Panc1 (cell line): Measurements from ENCODE around the gene SND1. TPM values are rescaled to one million over a fixed set of nuclear protein-coding genes. Genes with fewer than 3 reads are reported as not detected.
A peak's percentile ranks its signal among the peaks of the same experiment; 100 is the strongest.

ENCODE experiments used
- ATAC-seq: fragments of 200-7000 bp; cut with Tn5 transposase; 2 replicates; pipeline ENCODE4 v1.9.1; 2020; ENCODE audit warnings: mild to moderate bottlenecking, moderate library complexity
- BruUV-seq: library from RNA; stranded (reverse); fragments of 400-500 nt; replicated peaks from 2 replicates; lab custom pipeline; 2021; lab: Mats Ljungman, UMichigan
- CTCF ChIA-PET: fragments of 300-600 bp; sonication (Branson Sonifier 250); formaldehyde crosslinking; loops from one replicate; lab custom pipeline; 2022; ENCODE audit warnings: antibody characterized with exemption; lab: Charles Lee
- POLR2A ChIA-PET: fragments of 300-600 bp; sonication (Branson Sonifier 250); formaldehyde crosslinking; loops from one replicate; lab custom pipeline; 2022; ENCODE audit warnings: antibody characterized with exemption; lab: Charles Lee
- DNase-seq: peaks from one replicate; pipeline ENCODE4 v3.0.0-alpha.2; 2010; ENCODE audit warnings: low read depth, low spot score
- H3K27ac ChIP-seq: 2 replicates; pipeline ENCODE4 v1.5.1; 2011; ENCODE audit warnings: mild to moderate bottlenecking, low read length, inconsistent platforms
- H3K27me3 ChIP-seq: fragments of 200-500 bp; sonication (Bioruptor generic); 2 replicates; pipeline ENCODE4 v1.6.0; 2014; ENCODE audit warnings: low read length, inconsistent platforms; ENCODE audit not compliant: control insufficient read depth, insufficient read depth
- H3K36me3 ChIP-seq: fragments of 200-500 bp; sonication (Bioruptor generic); 2 replicates; pipeline ENCODE4 v1.5.1; 2014; ENCODE audit warnings: inconsistent platforms, mild to moderate bottlenecking, low read length, moderate library complexity; ENCODE audit not compliant: control insufficient read depth, insufficient read depth
- H3K4me1 ChIP-seq: 2 replicates; pipeline ENCODE4 v1.5.1; 2011; ENCODE audit warnings: inconsistent platforms, mild to moderate bottlenecking, low read length, moderate library complexity; ENCODE audit not compliant: control insufficient read depth, insufficient read depth
- H3K4me3 ChIP-seq, 2 experiments: 2 replicates each; pipeline ENCODE4 v1.5.1; 2011 to 2012; ENCODE audit warnings: low read depth in 2 of 2, low read length in 2 of 2, mild to moderate bottlenecking in 2 of 2, inconsistent platforms in 1 of 2, moderate library complexity in 1 of 2
- H3K9me3 ChIP-seq: fragments of 200-500 bp; sonication (Bioruptor generic); 2 replicates; pipeline ENCODE4 v1.5.1; 2014; ENCODE audit warnings: low read depth, mild to moderate bottlenecking, inconsistent platforms, low read length, moderate library complexity; ENCODE audit not compliant: control insufficient read depth, insufficient read depth
- CTCF ChIP-seq: fragments of 450-650 bp; IDR thresholded peaks from 2 replicates; pipeline ENCODE4 v1.5.1; 2017; ENCODE audit warnings: mild to moderate bottlenecking
- POLR2AphosphoS5 ChIP-seq: IDR thresholded peaks from 2 replicates; pipeline ENCODE4 v1.6.1; 2012; ENCODE audit warnings: mild to moderate bottlenecking, low read depth, low read length, moderate library complexity
- REST ChIP-seq, 2 experiments: IDR thresholded peaks; 2 replicates each; pipeline ENCODE4 v1.6.1; 2011 to 2012; ENCODE audit warnings: low read depth in 2 of 2, control low read depth in 1 of 2, low read length in 1 of 2, mild to moderate bottlenecking in 1 of 2, moderate library complexity in 1 of 2; ENCODE audit not compliant: insufficient read depth in 1 of 2
- SIN3A ChIP-seq: IDR thresholded peaks from 2 replicates; pipeline ENCODE4 v1.6.1; 2012; ENCODE audit warnings: low read depth, mild to moderate bottlenecking, low read length, moderate library complexity, borderline replicate concordance; ENCODE audit not compliant: insufficient read depth
- TCF7L2 ChIP-seq: IDR thresholded peaks from 2 replicates; pipeline ENCODE4 v1.6.1; 2011; ENCODE audit warnings: mild to moderate bottlenecking, low read depth, low read length, inconsistent platforms
- in situ Hi-C: cut with HindIII; loops from 2 replicates; pipeline ENCODE4 v1.10.0; 2016; ENCODE audit warnings: low sequenced_read_pairs, low pct_unique_long_range_greater_than_20kb
- intact Hi-C: fragments of 100-400 bp; cut with micrococcal nuclease; formaldehyde crosslinking; loops from one replicate; pipeline ENCODE4 v1.10.0; 2022; ENCODE audit not compliant: unreplicated experiment
- total RNA-seq: library from RNA; stranded (reverse); gene quantifications from one replicate; pipeline ENCODE4 v1.2.1, GENCODE V29; 2021; ENCODE audit not compliant: unreplicated experiment

Gene SND1
- total RNA-seq, 1 experiment from 2014 or later, result 176 TPM

GRCh38 chr7:128122576-128123290 lies 470.7 kb downstream of the SND1 start:
- Histone ChIP-seq H3K9me3 (no peaks in the 10 kb centered on the region), H3K4me1 (no peaks in the 10 kb centered on the region), H3K27ac (no peak overlapping the region), H3K36me3 (no peaks in the 10 kb centered on the region), H3K27me3 (peaks cover 21% of the 10 kb centered on the region), H3K4me3 (no peak overlapping the region)
- DNase-seq (no peak), ATAC-seq (no peak)
- CTCF ChIA-PET, result no interaction called here
- TF ChIP-seq REST (IDR thresholded peaks at IDR 0.05; ENCODE audit: insufficient read depth in 1 of 2, low read depth in 2 of 2, low read length in 1 of 2), result no peak
- TF ChIP-seq SIN3A, result no peak
- TF ChIP-seq POLR2AphosphoS5, result no peak
- TF ChIP-seq CTCF, result no peak
- no peak for TF ChIP-seq TCF7L2
- no TSS peak for BruUV-seq
- in situ Hi-C loops (no loop called here), intact Hi-C loops (no loop called here)
- POLR2A ChIA-PET, result no interaction called here

GRCh38 chr7:128123291-128124037 lies 471.5 kb downstream of the SND1 start:
- Histone ChIP-seq H3K27ac (no peak overlapping the region), H3K9me3 (no peaks in the 10 kb centered on the region), H3K36me3 (no peaks in the 10 kb centered on the region), H3K4me1 (no peaks in the 10 kb centered on the region), H3K27me3 (peaks cover 25% of the 10 kb centered on the region), H3K4me3 (no peak overlapping the region)
- TF ChIP-seq TCF7L2 (no peak), REST (IDR thresholded peaks at IDR 0.05; ENCODE audit: insufficient read depth in 1 of 2, low read depth in 2 of 2, low read length in 1 of 2) (no peak), POLR2AphosphoS5 (no peak), CTCF (no peak), SIN3A (no peak)
- BruUV-seq, result no TSS peak
- in situ Hi-C loops, result no loop called here
- ChIA-PET CTCF (no interaction called here), POLR2A (no interaction called here)
- peak; percentile 68 for ATAC-seq
- intact Hi-C loops, result no loop called here
- no peak for DNase-seq
